Measurements from ENCODE around the gene CCDC172. TPM values are rescaled to one million over a fixed set of nuclear protein-coding genes. Genes with fewer than 3 reads are reported as not detected.

The CCDC172 gene
- total and polyA plus RNA-seq, 3 donors from 2014 or later: 6.7 to 31.4 (median 7.3) TPM

DNA sequence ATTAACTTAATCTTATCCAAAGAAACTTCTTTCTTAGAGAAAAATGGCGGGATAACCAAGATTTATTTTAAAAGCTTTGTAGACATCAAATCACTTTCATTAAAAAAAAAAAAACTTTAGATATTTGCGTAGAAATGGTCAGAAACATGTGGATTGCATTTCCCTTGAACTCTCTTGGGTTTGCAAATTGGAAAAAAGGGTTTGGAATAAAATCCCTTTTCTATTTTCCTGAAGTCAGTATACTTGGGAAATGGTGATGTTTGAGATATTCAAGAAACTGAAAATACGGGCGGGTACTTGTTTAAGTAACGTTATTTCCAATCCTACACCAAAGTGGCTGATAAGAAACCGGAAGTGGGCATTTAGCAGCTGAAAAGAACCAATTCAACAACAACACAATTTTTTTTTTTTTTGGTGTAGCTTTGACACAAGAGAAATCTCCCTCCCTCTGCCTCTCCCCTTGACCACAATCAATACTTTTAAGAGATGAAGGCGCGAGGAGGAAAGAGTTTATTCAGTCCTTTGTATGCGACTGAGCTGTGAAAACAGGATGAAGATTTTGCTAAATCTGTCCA is 37.5 kb upstream of the CCDC172 start:
- WGBS, 2 donors: 81 to 87% methylated on average over 9 of the region's 9 CpGs

DNA sequence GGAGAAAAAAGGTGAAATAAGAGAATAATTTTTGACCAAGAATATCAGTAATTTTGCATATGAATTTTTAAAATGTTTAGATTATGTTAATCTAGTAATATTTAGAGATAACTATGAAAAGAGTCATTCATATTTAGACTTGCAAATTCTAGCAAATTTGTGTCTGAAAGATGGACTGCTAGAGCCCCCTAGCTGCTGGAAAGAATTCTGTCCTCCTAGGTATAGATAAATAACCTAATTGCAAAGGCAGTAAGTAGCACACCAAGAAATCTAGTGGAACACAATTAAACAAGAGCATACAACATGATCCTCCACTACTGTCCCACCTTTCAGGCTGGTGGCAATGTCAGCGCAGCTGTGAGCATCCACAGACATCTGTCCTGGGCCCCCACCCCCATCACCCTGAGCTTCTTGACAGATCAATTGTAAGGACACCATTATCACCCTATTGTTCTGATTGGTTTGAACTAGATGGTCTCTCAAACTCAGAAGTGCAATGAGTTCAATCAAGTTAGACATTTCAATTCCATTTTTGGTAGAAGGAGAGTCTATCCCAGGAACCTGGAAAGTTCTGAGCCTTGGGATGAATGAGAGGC is 36.2 kb upstream of the CCDC172 start:
- H3K4me3 ChIP-seq: no peak overlapping the region
- DNase-seq: peak; percentile 68
- no peaks in the 10 kb centered on the region for H3K27me3 ChIP-seq
- no peak overlapping the region for H3K27ac ChIP-seq
- intact Hi-C loops (cut with DNase I; ENCODE audit: low total_unique reads): loop anchor here (10.0 kb wide), 1 partner anchor 493 kb away; no protein-coding TSS in a partner anchor
- H3K36me3 ChIP-seq (ENCODE audit: low read depth, missing control alignments): no peaks in the 10 kb centered on the region
- no peaks in the 10 kb centered on the region for H3K4me1 ChIP-seq
- no peaks in the 10 kb centered on the region for H3K9me3 ChIP-seq
- no peak for TF ChIP-seq POLR2A (IDR thresholded peaks at IDR 0.05)
- TF ChIP-seq, protein P1, sequence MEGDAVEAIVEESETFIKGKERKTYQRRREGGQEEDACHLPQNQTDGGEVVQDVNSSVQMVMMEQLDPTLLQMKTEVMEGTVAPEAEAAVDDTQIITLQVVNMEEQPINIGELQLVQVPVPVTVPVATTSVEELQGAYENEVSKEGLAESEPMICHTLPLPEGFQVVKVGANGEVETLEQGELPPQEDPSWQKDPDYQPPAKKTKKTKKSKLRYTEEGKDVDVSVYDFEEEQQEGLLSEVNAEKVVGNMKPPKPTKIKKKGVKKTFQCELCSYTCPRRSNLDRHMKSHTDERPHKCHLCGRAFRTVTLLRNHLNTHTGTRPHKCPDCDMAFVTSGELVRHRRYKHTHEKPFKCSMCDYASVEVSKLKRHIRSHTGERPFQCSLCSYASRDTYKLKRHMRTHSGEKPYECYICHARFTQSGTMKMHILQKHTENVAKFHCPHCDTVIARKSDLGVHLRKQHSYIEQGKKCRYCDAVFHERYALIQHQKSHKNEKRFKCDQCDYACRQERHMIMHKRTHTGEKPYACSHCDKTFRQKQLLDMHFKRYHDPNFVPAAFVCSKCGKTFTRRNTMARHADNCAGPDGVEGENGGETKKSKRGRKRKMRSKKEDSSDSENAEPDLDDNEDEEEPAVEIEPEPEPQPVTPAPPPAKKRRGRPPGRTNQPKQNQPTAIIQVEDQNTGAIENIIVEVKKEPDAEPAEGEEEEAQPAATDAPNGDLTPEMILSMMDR (IDR thresholded peaks at IDR 0.05): peak; percentile 57 to 76 (median 63)
- WGBS, 2 donors: 38 to 53% methylated on average over 1 of the region's 1 CpG

More for the DNA sequence above, 37.5 kb upstream of the CCDC172 start:
- no peak overlapping the region for H3K4me3 ChIP-seq
- no peak for DNase-seq
- intact Hi-C loops (cut with DNase I; ENCODE audit: low total_unique reads): loop anchor here (10.0 kb wide), 1 partner anchor 492 kb away; no protein-coding TSS in a partner anchor
- no peak overlapping the region for H3K27ac ChIP-seq
- no peaks in the 10 kb centered on the region for H3K4me1 ChIP-seq
- H3K27me3 ChIP-seq: no peaks in the 10 kb centered on the region
- TF ChIP-seq, protein P1 (IDR thresholded peaks at IDR 0.05): no peak
- TF ChIP-seq POLR2A (IDR thresholded peaks at IDR 0.05): no peak
- no peaks in the 10 kb centered on the region for H3K9me3 ChIP-seq
- H3K36me3 ChIP-seq (ENCODE audit: low read depth, missing control alignments): no peaks in the 10 kb centered on the region

DNA sequence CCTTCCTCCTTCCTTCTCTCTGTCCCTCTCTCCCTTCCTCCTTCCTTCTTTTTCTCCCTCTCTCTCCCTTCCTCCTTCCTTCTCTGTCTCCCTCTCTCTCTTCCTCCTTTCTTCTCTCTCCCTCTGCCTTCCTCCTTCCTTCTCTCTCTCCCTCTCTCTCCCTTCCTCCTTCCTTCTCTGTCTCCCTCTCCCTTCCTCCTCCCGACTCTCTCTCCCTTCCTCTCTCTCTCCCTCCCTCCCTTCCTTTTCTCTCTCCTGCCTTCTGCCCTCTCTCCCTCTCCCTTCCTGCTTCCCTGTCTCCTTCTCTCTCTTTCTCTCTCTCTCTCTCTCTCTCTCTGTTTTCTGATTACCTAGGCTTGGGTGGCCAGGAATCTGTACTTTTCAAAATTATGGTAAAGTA is 34.6 kb upstream of the CCDC172 start:
- H3K4me1 ChIP-seq: no peaks in the 10 kb centered on the region
- intact Hi-C loops (cut with DNase I; ENCODE audit: low total_unique reads): loop anchor here (10.0 kb wide), 1 partner anchor 495 kb away; no protein-coding TSS in a partner anchor
- H3K36me3 ChIP-seq (ENCODE audit: low read depth, missing control alignments): no peaks in the 10 kb centered on the region
- no peaks in the 10 kb centered on the region for H3K27me3 ChIP-seq
- WGBS, 2 donors: 14 to 50% methylated on average over 1 of the region's 1 CpG
- no peaks in the 10 kb centered on the region for H3K9me3 ChIP-seq
- no peak overlapping the region for H3K27ac ChIP-seq
- TF ChIP-seq, protein P1 (IDR thresholded peaks at IDR 0.05): no peak
- H3K4me3 ChIP-seq: no peak overlapping the region
- no peak for DNase-seq

DNA sequence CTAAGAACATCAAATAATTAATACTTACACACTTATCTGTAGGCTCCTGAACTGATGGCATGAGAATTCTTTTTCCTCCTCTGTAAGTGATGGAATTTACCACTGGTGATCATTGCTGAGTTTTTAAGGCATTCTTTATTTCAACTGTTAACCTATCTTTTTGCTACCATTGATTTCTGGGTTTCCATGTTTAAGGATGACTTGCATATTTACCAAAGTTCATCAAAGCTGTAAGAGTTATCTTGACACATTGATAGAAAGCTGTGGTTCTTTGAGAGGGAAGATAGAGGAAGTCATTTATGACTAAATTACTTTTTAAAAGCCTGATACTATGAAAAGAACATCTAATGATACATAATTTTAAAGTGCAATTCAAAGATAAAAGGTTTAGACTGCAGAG is 31.8 kb upstream of the CCDC172 start:
- no peaks in the 10 kb centered on the region for H3K36me3 ChIP-seq (ENCODE audit: low read depth, missing control alignments)
- no peak overlapping the region for H3K27ac ChIP-seq
- intact Hi-C loops (cut with DNase I; ENCODE audit: low total_unique reads): no loop called here
- TF ChIP-seq POLR2A (IDR thresholded peaks at IDR 0.05): no peak
- TF ChIP-seq, protein P1 (IDR thresholded peaks at IDR 0.05): no peak
- H3K9me3 ChIP-seq: no peaks in the 10 kb centered on the region
- H3K4me3 ChIP-seq: no peak overlapping the region
- DNase-seq: no peak
- no peaks in the 10 kb centered on the region for H3K4me1 ChIP-seq
- H3K27me3 ChIP-seq: no peaks in the 10 kb centered on the region

DNA sequence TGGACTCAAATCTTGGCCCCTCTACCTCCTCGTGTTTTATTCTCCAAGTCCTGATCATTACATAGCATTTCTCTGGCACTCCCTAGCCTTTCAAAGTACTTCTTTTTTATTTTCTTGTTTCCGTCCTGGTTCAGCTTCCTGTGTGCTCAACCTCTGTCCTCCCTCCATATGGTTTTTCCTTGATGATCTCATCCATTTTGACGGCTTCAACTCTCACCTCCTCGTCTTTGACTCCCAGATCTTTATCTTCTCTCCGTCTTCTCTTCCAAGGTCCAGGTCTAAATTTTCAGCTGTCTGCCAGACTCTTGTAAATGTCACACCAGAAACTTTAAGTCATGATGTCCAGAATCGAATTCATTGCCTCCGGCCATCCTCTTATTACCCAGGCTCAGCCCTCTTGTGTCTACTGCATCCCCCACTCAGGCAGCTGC is 27.9 kb upstream of the CCDC172 start:
- DNase-seq: no peak
- no peaks in the 10 kb centered on the region for H3K36me3 ChIP-seq (ENCODE audit: low read depth, missing control alignments)
- no peak overlapping the region for H3K4me3 ChIP-seq
- no peaks in the 10 kb centered on the region for H3K4me1 ChIP-seq
- TF ChIP-seq, protein P1 (IDR thresholded peaks at IDR 0.05): no peak
- TF ChIP-seq POLR2A (IDR thresholded peaks at IDR 0.05): no peak
- H3K27ac ChIP-seq: no peak overlapping the region
- intact Hi-C loops (cut with DNase I; ENCODE audit: low total_unique reads): no loop called here
- 74 to 80% methylated on average over 7 of the region's 7 CpGs for WGBS, 2 donors
- H3K27me3 ChIP-seq: no peaks in the 10 kb centered on the region
- no peaks in the 10 kb centered on the region for H3K9me3 ChIP-seq

Measured in testis (tissue), 3 donors.